Mesangial cell (primary cell): ENCODE data around the gene AMELY. TPM values are rescaled to one million over a fixed set of nuclear protein-coding genes. Genes with fewer than 3 reads are reported as not detected.

ENCODE experiments used
- total RNA-seq: library from RNA; depleted of rRNA; stranded (reverse); fragments of >200 nt; gene quantifications from 2 replicates; pipeline ENCODE4 v1.2.3, GENCODE V29; 2015

Gene AMELY
- not detected in 2 replicates for total RNA-seq

GRCh38 chrY:6911253-6911881 lies at the start of gene AMELY:
TSS of gene AMELY (minus strand) at chrY:6911752. CDS start at chrY:6872608, 39,144 bp downstream.

DNA sequence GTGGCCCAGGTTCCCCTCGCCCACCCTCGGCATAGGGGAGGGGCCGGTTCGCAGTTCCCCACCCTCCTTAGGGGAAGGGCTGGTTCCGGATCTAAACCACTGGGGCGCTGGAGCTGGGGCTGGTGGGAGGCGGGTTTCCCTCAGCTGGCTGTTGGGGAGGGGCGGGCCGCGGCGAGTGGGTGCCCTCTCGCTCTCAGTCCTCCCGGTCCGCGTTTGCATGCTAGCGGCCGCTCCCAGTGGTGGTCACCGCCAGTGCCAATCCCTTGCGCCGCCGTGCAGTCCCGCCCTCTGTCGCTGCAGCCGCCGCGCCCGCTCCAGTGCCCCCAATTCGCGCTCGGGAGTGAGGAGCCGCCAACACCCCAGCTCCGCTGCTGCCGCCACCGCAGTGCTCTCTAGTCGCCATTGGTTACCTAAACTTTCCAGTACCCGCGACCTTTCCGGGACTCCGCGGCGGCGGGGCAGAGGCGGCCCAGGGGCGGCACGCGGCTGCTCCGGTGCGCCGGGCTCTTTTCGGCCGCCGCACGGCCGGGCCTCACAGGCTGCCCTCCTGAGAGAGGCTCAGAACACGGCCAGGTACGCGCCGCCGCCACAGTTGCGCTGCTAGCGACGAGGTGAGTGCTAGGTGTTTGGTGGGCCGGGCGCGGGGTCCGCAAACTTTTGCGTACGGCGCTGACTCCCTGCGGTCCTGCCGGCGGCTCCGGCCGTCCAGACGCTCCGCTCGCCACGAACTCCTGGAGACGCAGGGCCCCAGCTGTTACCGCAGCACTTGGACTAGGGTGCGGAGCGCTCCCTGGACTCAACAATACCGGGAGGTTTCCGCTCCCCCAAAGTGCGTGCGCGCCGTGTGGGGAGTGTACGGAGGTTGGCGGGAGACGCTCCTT lies 940 bp downstream of the AMELY start, which contains the start of gene TBL1Y:
Gene TBL1Y, plus strand, starts transcription at position 326 of the 881 bp plus-strand sequence. CDS start 114,388 bp downstream, outside the sequence.

Other genes starting within 250 kb of the AMELY start
- gene TBL1Y, start 1.1 kb downstream of the AMELY start, total RNA-seq: not detected in 2 replicates